Cerebellar cortex (tissue), 1 donor: ENCODE data around the gene TSC22D4.
"Not testable (repeated sequence)": the region's sequence is repeated elsewhere in the genome, so short reads cannot be mapped to it uniquely, and the experiment has no call there.

Experiments used
- DNase-seq: peaks from one replicate; pipeline ENCODE4 v3.0.0-alpha.2; 2015; ENCODE audit warnings: low spot score

The TSC22D4 gene

DNA sequence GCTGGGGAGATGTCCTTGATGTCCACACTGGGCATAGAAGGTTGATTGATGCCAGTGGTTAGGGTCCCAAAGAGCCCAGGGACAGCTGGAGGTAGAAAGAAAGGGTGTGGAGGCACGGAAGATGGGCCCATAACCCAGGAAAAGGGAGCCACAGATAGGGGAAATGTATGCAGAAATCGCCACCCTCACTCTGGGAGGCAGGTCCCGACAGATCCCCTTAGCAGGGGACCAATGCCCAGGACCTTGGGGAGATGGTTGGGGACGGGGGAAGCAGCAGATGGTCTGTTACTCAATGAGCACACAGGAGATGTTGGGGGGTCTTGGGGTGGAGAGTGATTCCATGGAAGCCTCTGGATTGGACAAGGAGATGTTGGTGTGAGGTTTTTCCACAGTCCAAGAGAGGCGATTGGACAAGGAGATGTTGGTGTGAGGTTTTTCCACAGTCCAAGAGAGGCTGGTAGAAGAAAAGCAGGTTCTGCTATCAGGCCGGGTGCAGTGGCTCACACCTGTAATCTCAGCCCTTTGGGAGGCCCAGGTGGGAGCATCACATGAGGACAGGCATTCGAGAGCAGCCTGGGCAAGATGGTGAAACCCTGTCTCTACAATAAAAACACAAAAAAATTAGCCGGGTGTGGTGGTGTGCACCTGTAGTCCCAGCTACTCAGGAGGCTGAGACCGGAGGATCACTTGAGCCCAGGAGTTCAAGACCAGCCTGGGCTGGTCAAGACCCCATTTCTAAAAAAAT lies 35.7 kb downstream of the TSC22D4 start:
- no peak for DNase-seq

DNA sequence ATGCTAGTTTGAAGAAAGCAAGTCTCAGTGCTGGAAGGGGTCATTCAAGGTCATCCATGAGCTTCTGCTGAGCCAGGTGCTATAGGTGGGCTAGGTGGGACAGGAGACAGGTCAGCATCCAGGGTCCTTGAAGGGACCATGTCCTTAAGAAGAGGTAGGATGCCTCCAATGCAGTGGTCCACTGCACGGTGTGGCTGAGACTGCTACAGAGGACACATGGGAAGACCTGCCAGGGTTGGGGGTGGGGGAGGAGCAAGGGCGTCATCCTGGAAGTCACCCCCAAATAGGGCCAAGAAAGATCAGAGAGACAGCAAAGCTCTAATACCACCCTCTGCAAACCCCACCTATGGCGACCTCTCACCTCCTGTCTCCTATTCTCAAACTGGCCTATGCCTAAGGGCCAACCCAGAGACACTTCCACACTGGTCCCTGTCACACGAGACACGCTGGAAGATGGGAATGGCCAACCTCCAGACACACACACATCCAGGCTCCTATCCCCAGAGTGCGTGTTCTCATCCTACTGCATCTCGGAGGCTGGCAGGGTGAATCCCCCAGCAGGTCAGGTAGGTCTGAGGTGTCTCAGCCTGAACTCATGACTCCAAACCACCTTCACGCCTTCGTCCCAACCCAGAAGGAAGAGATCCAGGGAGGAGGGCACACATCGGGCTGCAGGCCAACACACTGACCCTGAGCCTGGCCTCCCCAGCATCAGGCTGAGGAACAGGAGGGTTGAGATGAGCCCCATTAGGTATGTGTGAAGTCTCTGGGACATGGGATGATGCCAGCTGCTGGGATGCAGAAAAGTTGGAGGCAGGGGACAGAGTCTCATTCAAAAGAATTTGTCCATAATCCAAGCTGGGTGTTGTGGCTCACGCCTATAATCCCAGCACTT lies 37.1 kb downstream of the TSC22D4 start:
- no peak for DNase-seq

DNA sequence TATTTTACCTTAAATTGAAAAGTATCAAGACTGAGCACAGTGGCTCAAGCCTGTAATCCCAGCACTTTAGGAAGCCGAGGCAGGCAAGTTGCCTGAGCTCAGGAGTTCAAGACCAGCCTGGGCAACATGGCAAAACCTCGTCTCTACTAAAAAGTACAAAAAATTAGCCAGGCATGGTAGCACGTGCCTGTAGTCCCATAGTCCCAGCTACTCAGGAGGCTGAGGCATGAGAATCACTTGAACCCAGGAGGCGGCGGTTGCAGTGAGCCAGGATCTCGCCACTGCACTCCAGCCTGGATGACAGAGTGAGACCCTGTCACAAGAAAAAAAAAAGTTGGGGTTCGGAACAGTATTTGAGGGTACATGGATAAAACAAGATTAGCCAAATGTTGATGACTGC lies 39.8 kb downstream of the TSC22D4 start:
- DNase-seq: not testable (repeated sequence)

DNA sequence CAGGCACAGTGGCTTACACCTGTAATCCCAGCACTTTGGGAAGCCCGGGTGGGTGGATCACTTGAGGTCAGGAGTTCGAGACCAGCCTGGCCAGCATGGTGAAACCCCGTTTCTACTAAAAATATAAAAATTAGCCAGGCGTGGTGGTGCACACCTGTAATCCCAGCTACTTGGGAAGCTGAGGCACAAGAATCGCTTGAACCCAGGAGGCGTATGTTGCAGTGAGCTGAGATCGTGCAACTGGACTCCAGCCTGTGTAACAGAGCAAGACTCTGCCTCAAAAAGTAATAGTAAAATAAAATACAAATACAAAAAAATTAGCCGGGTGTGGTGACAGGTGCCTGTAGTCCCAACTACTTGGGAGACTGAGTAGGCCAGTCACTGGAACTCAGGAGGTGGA lies 40.3 kb downstream of the TSC22D4 start:
- not testable (repeated sequence) for DNase-seq

DNA sequence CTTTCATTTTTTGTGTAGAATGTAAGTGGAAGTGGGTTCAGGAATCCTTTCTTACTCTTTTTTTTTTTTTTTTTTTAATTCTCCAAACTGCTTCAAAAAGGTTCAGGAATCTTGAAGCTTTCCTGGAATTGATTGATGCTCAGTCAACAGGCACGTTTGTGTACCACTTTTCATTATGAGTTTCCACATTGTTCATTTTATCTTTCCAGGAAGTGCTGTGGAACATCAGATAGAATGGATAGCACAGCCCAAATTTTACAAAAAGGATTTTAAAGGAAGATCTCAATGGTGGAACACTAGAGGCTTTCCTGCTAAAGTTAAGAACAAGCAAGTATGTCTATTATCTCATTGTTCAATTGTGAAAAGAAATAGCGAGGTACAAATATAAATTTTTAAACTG lies 40.8 kb downstream of the TSC22D4 start:
- DNase-seq: no peak

DNA sequence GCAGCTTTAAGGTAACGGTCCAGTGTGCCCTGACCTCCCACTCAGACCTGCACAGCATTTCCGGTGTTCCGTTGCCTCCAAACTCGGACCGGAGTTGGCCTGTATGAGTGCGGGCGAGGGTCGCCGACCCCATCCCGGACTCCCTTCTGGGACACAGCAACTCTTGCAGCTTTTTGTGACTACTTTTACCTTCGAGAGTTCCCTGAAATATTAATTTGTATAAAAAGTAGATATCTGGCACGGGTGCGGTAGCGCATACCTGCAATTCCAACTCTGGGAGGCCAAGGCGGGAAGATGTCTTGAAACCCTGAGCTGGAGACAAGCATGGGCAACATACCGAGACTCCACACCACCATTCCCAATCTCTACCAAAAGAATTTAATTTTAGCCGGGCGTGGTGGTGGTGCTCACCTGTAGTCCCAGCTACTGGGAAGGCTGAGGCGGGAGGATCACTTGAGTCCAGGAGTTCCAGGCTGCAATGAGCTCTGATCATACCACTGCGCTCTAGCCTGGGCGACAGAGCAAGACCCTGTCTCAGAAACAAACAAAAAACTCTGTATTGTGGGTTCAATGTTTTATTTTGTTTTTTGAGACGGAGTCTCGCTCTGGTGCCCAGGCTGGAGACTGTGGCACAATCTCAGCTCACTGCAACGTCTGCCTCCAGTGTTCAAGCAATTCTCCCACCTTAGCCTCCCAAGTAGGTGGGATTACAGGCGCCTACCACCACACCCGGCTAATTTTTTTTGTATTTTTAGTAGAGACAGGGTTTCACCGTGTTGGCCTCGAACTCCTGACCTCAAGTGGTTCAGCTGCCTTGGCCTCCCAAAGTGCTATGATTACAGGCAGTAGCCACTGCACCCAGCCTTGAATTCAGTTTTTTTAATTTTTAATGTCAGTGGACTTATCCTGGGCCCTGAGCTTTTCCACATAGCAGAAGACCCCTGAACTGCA lies 41.6 kb downstream of the TSC22D4 start:
- no peak for DNase-seq

DNA sequence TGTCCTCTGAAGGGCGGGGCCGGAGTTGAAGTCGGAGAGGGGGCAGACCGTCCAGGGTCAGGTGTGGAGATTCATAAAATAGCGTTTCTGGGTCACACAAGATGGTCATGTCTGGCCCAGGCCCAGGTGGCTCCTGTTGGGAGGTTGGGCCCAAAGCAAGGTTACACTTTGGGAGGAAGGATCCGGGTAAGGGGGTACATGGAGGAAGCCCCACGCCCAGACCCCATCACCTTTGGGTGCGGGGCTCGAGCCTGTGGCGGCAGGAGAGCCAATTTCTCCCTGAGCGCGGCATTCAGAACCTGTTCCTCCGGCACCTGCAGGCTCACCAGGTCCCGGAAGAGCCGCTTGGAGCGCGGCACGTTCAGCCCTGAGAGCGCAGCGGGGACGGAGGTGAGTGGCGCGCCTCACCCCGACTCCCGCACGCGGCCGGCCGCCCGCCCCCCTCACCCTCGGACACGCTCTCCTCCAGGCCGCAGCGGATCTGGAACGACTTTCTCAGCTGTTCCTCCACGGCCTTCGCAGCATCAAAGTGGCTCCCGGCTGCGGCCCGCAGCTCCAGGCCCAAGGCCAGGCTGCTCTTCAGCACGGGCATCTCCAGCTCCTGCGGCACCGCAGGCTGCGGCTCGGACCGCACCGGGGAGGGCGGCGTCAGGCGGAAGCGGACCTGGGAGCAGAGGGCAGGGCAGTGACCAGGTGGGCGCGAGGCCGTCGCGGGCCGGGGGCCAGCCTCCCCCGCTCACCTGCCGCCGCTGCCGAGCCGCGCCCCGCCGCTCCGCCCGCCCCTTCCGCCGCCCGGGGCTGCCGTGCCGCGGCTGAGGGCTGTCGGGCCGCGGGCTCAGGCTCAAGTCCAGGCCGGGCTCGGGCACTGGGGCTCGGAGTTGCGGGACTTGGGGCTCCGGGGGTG lies 43.4 kb downstream of the TSC22D4 start:
- peak; percentile 42 for DNase-seq

DNA sequence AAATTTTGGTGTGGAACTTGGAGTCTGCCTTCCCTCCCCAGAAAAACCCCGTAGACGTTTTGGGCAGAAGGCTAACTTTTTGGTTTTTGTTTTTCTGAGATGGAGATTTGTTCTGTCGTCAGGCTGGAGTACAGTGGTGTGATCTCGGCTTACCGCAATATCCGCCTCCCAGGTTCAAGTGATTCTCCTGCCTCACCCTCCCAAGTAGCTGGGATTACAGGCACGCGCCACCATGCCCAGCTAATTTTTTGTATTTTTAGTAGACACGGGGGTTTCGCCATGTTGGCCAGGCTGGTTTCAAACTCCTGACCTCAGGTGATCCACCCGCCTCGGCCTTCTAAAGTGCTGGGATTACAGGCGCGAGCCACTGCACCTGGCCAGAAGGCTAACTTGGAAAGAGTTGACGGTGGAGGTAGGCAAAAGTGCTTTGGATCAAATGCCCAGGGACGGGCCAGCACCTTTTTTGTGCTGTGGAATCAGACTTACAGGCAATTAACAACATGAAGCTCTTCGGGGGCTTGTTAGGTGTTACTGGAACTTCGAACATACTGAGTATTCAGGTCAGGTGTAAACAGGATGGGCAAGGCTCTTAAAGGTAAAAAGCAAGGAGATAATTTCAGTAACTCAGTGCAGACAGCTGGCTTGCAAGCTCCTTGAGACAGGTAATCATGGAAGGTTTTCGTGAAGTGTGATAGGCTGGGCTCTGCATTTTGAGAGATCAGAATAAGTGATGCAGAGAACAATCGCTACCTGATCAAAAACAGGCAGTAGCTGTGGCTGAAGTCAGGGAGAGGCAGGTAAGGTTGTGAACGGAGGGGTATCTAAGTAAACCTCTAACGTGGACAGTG lies 44.5 kb downstream of the TSC22D4 start:
- no peak for DNase-seq

DNA sequence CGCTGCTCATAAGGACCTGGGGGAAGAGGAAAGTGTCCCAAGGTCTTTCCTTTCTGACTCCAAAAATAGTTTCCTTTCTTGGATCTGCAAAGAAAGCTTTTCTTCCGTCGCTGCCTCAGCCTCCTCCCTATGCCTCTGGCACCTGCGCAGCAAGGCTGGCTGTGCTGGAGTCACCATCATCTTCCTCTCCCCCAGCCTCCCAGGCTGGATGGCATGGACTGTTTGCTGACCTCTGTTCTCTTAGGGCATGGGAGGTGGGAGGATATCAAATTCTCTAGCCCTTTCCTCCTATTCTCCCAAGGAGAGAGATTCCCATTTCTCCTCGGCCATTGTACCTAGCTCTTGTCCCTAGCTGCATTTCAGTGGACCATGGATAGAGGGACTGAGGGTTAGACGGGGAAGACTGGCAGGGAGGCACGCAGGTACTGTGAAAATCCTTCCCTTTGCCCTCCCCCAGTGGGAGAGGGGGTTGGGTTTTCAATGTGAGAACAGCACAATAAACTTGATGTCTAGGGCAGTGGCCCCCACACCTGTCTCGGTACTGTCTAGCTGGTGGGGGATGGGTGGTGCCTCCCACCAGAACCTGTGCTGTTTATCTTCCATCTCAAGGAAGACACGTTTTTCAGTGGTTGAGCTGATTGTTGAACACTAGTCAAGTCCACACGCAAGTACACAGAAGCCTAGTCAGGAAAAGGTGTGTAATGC lies 45.3 kb downstream of the TSC22D4 start:
- no peak for DNase-seq

DNA sequence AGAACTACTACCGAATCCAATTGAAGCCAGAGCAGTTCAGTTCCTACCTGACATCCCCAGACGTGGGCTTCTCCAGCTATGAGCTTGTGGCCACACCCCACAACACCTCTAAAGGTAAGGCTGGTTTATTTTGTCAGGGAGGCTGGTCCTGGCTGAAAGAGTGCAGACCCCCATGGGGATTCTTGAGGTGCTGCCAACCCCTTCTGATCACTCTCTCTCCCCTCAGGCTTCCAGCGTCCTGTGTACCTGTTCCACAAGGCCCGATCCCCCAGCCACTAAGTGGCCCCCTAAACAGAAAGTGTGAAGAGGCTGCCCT lies 45.8 kb downstream of the TSC22D4 start:
- no peak for DNase-seq

DNA sequence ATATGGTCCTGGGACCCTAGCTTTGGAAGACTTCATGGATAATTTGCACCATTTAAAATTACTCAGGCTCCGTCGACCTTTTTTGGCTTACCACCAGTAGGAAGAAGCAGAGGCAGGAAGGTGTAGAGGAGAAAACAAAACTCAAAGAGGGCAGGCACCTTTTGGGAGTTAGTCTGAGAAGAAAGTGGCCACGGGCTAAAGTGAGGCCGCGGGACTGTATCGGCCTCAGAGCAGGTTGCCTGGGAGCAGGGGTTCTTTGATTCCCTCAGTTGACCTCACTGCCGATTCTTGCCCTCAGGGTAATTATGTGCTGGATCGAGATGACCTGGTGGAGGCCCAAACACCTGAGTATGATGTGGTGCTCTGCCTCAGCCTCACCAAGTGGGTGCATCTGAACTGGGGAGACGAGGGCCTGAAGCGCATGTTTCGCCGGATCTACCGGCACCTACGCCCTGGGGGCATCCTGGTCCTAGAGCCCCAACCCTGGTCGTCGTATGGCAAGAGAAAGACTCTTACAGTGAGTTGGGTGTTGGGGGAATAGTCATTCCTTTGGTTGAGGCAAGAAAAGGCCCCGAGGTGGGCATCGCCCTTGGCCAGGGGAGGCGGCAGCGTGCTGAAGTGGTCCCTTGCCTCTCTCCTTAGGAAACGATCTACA lies 46.3 kb downstream of the TSC22D4 start:
- DNase-seq: no peak

DNA sequence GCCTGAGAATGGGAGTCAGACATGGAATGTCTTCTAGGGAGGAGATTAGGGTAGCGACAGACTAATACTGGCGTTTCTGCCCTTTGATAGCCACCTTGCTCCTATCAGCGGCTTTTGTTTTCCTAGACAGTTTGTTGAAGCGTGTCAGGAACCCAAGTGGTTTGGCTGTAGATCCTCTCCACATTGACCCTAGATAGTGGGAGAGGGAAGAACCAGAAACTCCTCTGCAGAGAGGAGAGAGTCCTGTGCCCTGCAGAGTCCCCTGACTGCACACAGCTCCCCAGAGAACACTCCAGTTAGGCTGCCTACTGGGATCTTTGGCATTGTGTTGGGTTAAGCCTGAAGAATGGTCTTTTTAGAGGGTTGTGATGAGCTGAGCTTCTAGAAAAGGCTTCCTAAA lies 47.0 kb downstream of the TSC22D4 start:
- DNase-seq: no peak

DNA sequence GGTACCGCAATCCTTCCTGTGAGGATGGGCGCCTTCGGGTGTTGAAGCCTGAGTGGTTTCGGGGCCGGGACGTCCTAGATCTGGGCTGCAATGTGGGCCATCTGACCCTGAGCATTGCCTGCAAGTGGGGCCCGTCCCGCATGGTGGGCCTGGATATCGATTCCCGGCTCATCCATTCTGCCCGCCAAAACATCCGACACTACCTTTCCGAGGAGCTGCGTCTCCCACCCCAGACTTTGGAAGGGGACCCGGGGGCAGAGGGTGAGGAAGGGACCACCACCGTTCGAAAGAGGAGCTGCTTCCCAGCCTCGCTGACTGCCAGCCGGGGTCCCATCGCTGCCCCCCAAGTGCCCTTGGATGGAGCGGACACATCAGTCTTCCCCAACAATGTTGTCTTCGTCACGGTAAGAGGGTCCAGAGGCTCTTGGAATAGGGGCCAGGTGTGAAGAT lies 47.7 kb downstream of the TSC22D4 start:
- no peak for DNase-seq

DNA sequence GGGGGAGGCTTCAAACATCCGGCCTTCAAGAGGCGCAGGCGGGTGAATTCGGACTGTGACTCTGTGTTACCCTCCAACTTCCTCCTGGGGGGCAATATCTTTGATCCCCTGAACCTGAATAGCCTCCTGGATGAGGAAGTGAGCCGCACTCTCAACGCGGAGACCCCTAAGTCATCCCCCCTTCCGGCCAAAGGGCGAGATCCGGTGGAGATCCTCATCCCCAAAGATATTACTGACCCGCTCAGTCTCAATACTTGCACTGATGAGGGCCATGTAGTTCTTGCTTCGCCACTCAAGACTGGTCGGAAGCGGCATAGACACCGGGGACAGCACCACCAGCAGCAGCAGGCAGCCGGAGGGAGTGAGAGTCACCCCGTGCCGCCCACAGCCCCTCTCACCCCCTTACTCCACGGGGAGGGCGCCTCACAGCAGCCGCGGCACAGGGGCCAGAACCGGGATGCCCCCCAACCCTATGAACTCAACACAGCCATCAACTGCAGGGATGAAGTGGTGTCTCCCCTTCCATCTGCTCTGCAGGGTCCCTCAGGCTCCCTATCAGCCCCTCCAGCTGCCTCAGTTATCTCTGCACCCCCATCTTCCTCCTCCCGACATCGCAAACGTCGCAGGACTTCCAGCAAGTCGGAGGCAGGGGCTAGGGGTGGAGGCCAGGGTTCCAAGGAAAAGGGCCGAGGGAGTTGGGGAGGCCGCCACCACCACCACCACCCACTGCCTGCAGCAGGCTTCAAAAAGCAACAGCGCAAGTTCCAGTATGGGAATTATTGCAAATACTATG lies 48.3 kb downstream of the TSC22D4 start:
- peak; percentile 26 for DNase-seq

DNA sequence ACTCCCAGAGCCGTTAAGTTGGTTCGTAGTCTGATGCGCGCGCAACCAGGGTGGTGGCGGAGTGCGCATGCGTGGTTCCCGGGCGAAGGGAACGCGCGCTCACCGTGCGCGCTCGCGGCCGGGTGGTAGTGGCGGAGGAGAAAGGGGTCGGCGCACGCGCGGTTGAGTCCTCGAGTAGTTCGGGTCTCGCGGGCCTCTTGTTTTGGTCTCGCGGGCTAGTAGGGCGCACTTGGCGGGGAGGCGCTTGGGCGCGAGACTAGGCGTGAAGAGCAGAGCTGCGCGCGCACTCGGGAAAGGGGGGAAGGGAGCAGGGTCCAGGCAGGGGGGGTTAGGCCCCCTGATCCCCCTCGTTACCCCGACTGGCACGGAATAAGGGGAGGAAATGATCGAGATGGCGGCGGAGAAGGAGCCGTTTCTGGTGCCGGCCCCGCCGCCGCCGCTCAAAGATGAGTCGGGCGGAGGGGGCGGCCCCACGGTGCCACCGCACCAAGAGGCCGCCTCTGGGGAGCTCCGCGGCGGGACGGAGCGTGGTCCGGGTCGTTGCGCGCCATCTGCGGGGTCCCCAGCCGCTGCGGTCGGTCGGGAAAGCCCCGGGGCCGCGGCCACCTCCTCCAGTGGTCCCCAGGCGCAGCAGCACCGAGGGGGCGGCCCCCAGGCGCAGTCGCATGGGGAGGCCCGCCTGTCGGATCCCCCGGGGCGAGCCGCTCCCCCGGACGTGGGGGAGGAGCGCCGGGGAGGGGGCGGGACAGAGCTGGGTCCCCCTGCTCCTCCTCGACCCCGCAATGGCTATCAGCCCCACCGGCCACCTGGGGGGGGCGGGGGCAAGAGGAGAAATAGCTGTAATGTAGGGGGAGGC lies 49.1 kb downstream of the TSC22D4 start, which contains the start of gene MEPCE:
Gene MEPCE, plus strand, starts transcription at position 195 of the 856 bp plus-strand sequence. Its CDS starts 188 bp downstream, at position 383.
- DNase-seq: peak; percentile 94

DNA sequence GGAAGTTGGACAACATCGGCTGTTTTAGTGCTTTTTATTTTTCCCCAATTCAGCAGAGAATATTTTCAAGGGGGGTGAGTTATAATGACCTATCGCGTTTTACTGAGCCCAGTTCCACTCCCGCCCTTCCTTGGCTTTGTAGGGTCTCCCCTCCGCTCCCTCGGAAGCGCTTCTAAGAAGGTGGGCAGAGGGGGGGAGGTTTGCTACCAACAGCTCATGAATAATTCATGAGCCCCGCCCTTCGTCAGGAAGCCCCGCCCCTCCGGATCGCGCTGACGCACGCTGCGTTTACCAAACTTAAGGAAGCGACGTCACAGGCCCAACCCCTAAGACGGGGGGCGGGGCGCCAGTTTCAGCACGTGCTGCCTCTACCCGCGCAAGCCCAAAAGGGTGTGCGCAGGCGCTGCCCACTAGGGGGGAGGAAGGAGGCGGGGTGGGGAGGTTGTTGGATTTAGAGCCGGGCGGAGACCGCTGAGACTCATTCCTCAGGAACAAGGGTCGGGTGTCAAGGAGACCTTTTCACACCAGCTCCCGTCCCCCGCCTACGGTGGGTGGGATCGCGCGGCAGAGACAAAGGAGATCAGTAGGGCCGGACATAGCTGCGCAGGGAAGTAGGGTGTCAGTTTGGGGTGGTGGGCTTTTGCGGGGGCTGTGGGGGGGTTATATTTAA lies 49.9 kb downstream of the TSC22D4 start:
- DNase-seq: peak; percentile 99
